Measurements from ENCODE around the gene LIME1.

The LIME1 gene

GRCh38 chr20:63743210-63743970, 6.9 kb downstream of the LIME1 start:
- no peak overlapping the region for H3K4ac ChIP-seq (ENCODE audit: low read depth, low read length)
- H3K18ac ChIP-seq (ENCODE audit: low read length) = no peak overlapping the region
- H4K8ac ChIP-seq (ENCODE audit: low read depth, low read length) = no peak overlapping the region
- DNase-seq = no peak
- no peak overlapping the region for H2AK5ac ChIP-seq (ENCODE audit: low read length)
- H2BK120ac ChIP-seq (ENCODE audit: low read depth, low read length) = no peak overlapping the region
- H3K23ac ChIP-seq (ENCODE audit: low read length) = no peak overlapping the region
- no peaks in the 10 kb centered on the region for H3K27me3 ChIP-seq (ENCODE audit: insufficient read depth, low read length, poor library complexity)
- H3K36me3 ChIP-seq (ENCODE audit: control insufficient read depth, insufficient read depth, low read length) = no peaks in the 10 kb centered on the region
- no peak overlapping the region for H4K5ac ChIP-seq (ENCODE audit: low read length)
- H3K79me2 ChIP-seq (ENCODE audit: control insufficient read depth, insufficient read depth, low read length) = no peaks in the 10 kb centered on the region
- no peak overlapping the region for H3K9ac ChIP-seq (ENCODE audit: low read length)
- no peak overlapping the region for H3K4me2 ChIP-seq (ENCODE audit: low read length)
- H3K79me1 ChIP-seq (ENCODE audit: low read length) = no peaks in the 10 kb centered on the region
- H3K27ac ChIP-seq (ENCODE audit: low read depth, low read length) = no peak overlapping the region
- no CpG with 5 or more reads among the region's 31 CpGs for WGBS (ENCODE audit: extremely low coverage, insufficient coverage, low lambda C conversion rate)
- H2BK5ac ChIP-seq (ENCODE audit: low read length) = no peak overlapping the region
- no peak overlapping the region for H3K4me3 ChIP-seq (ENCODE audit: low read length)
- no peak overlapping the region for H2BK15ac ChIP-seq (replicated peaks; ENCODE audit: low read depth)
- no peaks in the 10 kb centered on the region for H3K4me1 ChIP-seq (ENCODE audit: control insufficient read depth, low read depth, low read length)
- no peak overlapping the region for H3K56ac ChIP-seq (ENCODE audit: low read length)

- Histone ChIP-seq H3K79me2 (ENCODE audit: control insufficient read depth, insufficient read depth, low read length) (no peaks in the 10 kb centered on the region), H3K18ac (ENCODE audit: low read length) (no peak overlapping the region), H3K4me2 (ENCODE audit: low read length) (no peak overlapping the region), H3K4me3 (ENCODE audit: low read length) (no peak overlapping the region), H3K9ac (ENCODE audit: low read length) (no peak overlapping the region), H2BK5ac (ENCODE audit: low read length) (no peak overlapping the region), H2AK5ac (ENCODE audit: low read length) (no peak overlapping the region), H3K4ac (ENCODE audit: low read depth, low read length) (no peak overlapping the region), H4K8ac (ENCODE audit: low read depth, low read length) (no peak overlapping the region), H3K36me3 (ENCODE audit: control insufficient read depth, insufficient read depth, low read length) (no peaks in the 10 kb centered on the region), H3K27ac (ENCODE audit: low read depth, low read length) (no peak overlapping the region), H3K27me3 (ENCODE audit: insufficient read depth, low read length, poor library complexity) (no peaks in the 10 kb centered on the region), H3K56ac (ENCODE audit: low read length) (no peak overlapping the region), H2BK15ac (replicated peaks; ENCODE audit: low read depth) (no peak overlapping the region), H3K79me1 (ENCODE audit: low read length) (no peaks in the 10 kb centered on the region), H4K5ac (ENCODE audit: low read length) (no peak overlapping the region), H3K23ac (ENCODE audit: low read length) (no peak overlapping the region), H3K4me1 (ENCODE audit: control insufficient read depth, low read depth, low read length) (no peaks in the 10 kb centered on the region), H2BK120ac (ENCODE audit: low read depth, low read length) (no peak overlapping the region)
- DNase-seq = no peak
- WGBS (ENCODE audit: extremely low coverage, insufficient coverage, low lambda C conversion rate) = no CpG with 5 or more reads among the region's 4 CpGs
Observed at GRCh38 chr20:63744158-63744557, 7.7 kb downstream of the LIME1 start.

- Histone ChIP-seq H3K4me3 (ENCODE audit: low read length) (no peak overlapping the region), H3K4me1 (ENCODE audit: control insufficient read depth, low read depth, low read length) (no peaks in the 10 kb centered on the region), H3K4ac (ENCODE audit: low read depth, low read length) (no peak overlapping the region), H3K4me2 (ENCODE audit: low read length) (no peak overlapping the region), H3K9ac (ENCODE audit: low read length) (no peak overlapping the region), H3K27ac (ENCODE audit: low read depth, low read length) (no peak overlapping the region), H3K79me1 (ENCODE audit: low read length) (no peaks in the 10 kb centered on the region), H3K56ac (ENCODE audit: low read length) (no peak overlapping the region), H2BK5ac (ENCODE audit: low read length) (no peak overlapping the region), H3K79me2 (ENCODE audit: control insufficient read depth, insufficient read depth, low read length) (no peaks in the 10 kb centered on the region), H4K5ac (ENCODE audit: low read length) (no peak overlapping the region), H3K23ac (ENCODE audit: low read length) (no peak overlapping the region), H2AK5ac (ENCODE audit: low read length) (no peak overlapping the region), H3K27me3 (ENCODE audit: insufficient read depth, low read length, poor library complexity) (no peaks in the 10 kb centered on the region), H4K8ac (ENCODE audit: low read depth, low read length) (no peak overlapping the region), H3K36me3 (ENCODE audit: control insufficient read depth, insufficient read depth, low read length) (no peaks in the 10 kb centered on the region), H2BK120ac (ENCODE audit: low read depth, low read length) (no peak overlapping the region), H2BK15ac (replicated peaks; ENCODE audit: low read depth) (no peak overlapping the region), H3K18ac (ENCODE audit: low read length) (no peak overlapping the region)
- WGBS (ENCODE audit: extremely low coverage, insufficient coverage, low lambda C conversion rate) = no CpG with 5 or more reads among the region's 25 CpGs
- no peak for DNase-seq
Observed at GRCh38 chr20:63744574-63745423, 8.3 kb downstream of the LIME1 start.

GRCh38 chr20:63745424-63745805, 9.0 kb downstream of the LIME1 start:
- Histone ChIP-seq H3K27ac (ENCODE audit: low read depth, low read length) (no peak overlapping the region), H2AK5ac (ENCODE audit: low read length) (no peak overlapping the region), H3K4me3 (ENCODE audit: low read length) (no peak overlapping the region), H3K4me1 (ENCODE audit: control insufficient read depth, low read depth, low read length) (no peaks in the 10 kb centered on the region), H3K36me3 (ENCODE audit: control insufficient read depth, insufficient read depth, low read length) (no peaks in the 10 kb centered on the region), H2BK120ac (ENCODE audit: low read depth, low read length) (no peak overlapping the region), H3K79me2 (ENCODE audit: control insufficient read depth, insufficient read depth, low read length) (no peaks in the 10 kb centered on the region), H3K18ac (ENCODE audit: low read length) (no peak overlapping the region), H4K8ac (ENCODE audit: low read depth, low read length) (no peak overlapping the region), H2BK15ac (replicated peaks; ENCODE audit: low read depth) (no peak overlapping the region), H3K79me1 (ENCODE audit: low read length) (no peaks in the 10 kb centered on the region), H3K4ac (ENCODE audit: low read depth, low read length) (no peak overlapping the region), H2BK5ac (ENCODE audit: low read length) (no peak overlapping the region), H3K4me2 (ENCODE audit: low read length) (no peak overlapping the region), H3K27me3 (ENCODE audit: insufficient read depth, low read length, poor library complexity) (no peaks in the 10 kb centered on the region), H3K23ac (ENCODE audit: low read length) (no peak overlapping the region), H3K9ac (ENCODE audit: low read length) (no peak overlapping the region), H4K5ac (ENCODE audit: low read length) (no peak overlapping the region), H3K56ac (ENCODE audit: low read length) (no peak overlapping the region)
- WGBS (ENCODE audit: extremely low coverage, insufficient coverage, low lambda C conversion rate) = no CpG with 5 or more reads among the region's 15 CpGs
- no peak for DNase-seq

GRCh38 chr20:63745961-63746731, 9.7 kb downstream of the LIME1 start:
- no peaks in the 10 kb centered on the region for H3K4me1 ChIP-seq (ENCODE audit: control insufficient read depth, low read depth, low read length)
- H3K56ac ChIP-seq (ENCODE audit: low read length) = no peak overlapping the region
- H4K8ac ChIP-seq (ENCODE audit: low read depth, low read length) = no peak overlapping the region
- H3K4ac ChIP-seq (ENCODE audit: low read depth, low read length) = no peak overlapping the region
- no peak overlapping the region for H3K9ac ChIP-seq (ENCODE audit: low read length)
- no CpG with 5 or more reads among the region's 26 CpGs for WGBS (ENCODE audit: extremely low coverage, insufficient coverage, low lambda C conversion rate)
- no peak overlapping the region for H2BK5ac ChIP-seq (ENCODE audit: low read length)
- H3K18ac ChIP-seq (ENCODE audit: low read length) = no peak overlapping the region
- no peaks in the 10 kb centered on the region for H3K79me1 ChIP-seq (ENCODE audit: low read length)
- H3K23ac ChIP-seq (ENCODE audit: low read length) = no peak overlapping the region
- no peak overlapping the region for H3K4me2 ChIP-seq (ENCODE audit: low read length)
- H3K27ac ChIP-seq (ENCODE audit: low read depth, low read length) = no peak overlapping the region
- H2BK120ac ChIP-seq (ENCODE audit: low read depth, low read length) = no peak overlapping the region
- no peak overlapping the region for H2AK5ac ChIP-seq (ENCODE audit: low read length)
- H3K4me3 ChIP-seq (ENCODE audit: low read length) = no peak overlapping the region
- H3K27me3 ChIP-seq (ENCODE audit: insufficient read depth, low read length, poor library complexity) = no peaks in the 10 kb centered on the region
- no peak overlapping the region for H2BK15ac ChIP-seq (replicated peaks; ENCODE audit: low read depth)
- H3K36me3 ChIP-seq (ENCODE audit: control insufficient read depth, insufficient read depth, low read length) = no peaks in the 10 kb centered on the region
- H3K79me2 ChIP-seq (ENCODE audit: control insufficient read depth, insufficient read depth, low read length) = no peaks in the 10 kb centered on the region
- no peak overlapping the region for H4K5ac ChIP-seq (ENCODE audit: low read length)
- DNase-seq = no peak

Measured in mesendoderm (in vitro differentiated cells).